ENCODE data around the gene ZER1. TPM values are rescaled to one million over a fixed set of nuclear protein-coding genes. Genes with fewer than 3 reads are reported as not detected.

The ZER1 gene
- total and polyA plus RNA-seq, 2 of the 8 experiments (the other 6 are each of a cell fraction or from before 2014, with no cell fraction given) = 20.5 to 26.6 TPM

GRCh38 chr9:128802482-128802881 lies 30.8 kb upstream of the ZER1 start:
- Histone ChIP-seq H3K4me2 (ENCODE audit: insufficient read depth in 1 of 2, low read depth in 2 of 2, low read length in 2 of 2) (no peak overlapping the region), H2AFZ (ENCODE audit: low read length) (no peak overlapping the region), H2BK120ac (replicated peaks; ENCODE audit: low read depth, low read length) (no peak overlapping the region), H4K91ac (replicated peaks; ENCODE audit: insufficient read length, low read length) (no peak overlapping the region), H4K8ac (ENCODE audit: extremely low read depth, insufficient read depth, low read length) (no peak overlapping the region), H3K56ac (replicated peaks; ENCODE audit: insufficient read length, low read depth, low read length) (no peak overlapping the region), H2BK5ac (ENCODE audit: low read depth, low read length) (no peak overlapping the region), H3K27me3 (replicated peaks in 1 of 4; ENCODE audit: control insufficient read depth in 3 of 4, extremely low read depth in 1 of 4, insufficient read depth in 3 of 4, low read length in 3 of 4) (no peaks in the 10 kb centered on the region), H3K79me2 (ENCODE audit: control insufficient read depth in 1 of 2, insufficient read depth in 2 of 2, low read length in 2 of 2) (no peaks in the 10 kb centered on the region), H3K18ac (ENCODE audit: extremely low read depth, low read length) (no peak overlapping the region), H3K79me1 (ENCODE audit: low read depth, low read length) (no peaks in the 10 kb centered on the region), H3K23me2 (ENCODE audit: low read depth, low read length) (no peaks in the 10 kb centered on the region), H3K36me3 (ENCODE audit: control insufficient read depth in 2 of 4, insufficient read depth in 4 of 4, low read length in 3 of 4) (peaks cover 4 to 21% (median 15%) of the 10 kb centered on the region in 4 experiments; a peak in 7 of 8 replicates), H3K14ac (ENCODE audit: insufficient read length) (no peak overlapping the region), H3K23ac (ENCODE audit: insufficient read length) (no peak overlapping the region), H2BK20ac (ENCODE audit: low read length) (no peak overlapping the region), H3K4me3 (ENCODE audit: extremely low read depth in 1 of 4, insufficient read depth in 2 of 4, low read depth in 3 of 4, low read length in 4 of 4) (no peak overlapping the region), H3K4ac (replicated peaks; ENCODE audit: insufficient read length, low read depth, low read length) (no peak overlapping the region), H3K27ac (ENCODE audit: low read depth, low read length) (no peak overlapping the region), H3K9me3 (ENCODE audit: insufficient read depth in 2 of 2, low read depth in 1 of 2, low read length in 1 of 2) (no peaks in the 10 kb centered on the region), H2BK15ac (ENCODE audit: low read length) (no peak overlapping the region), H3K4me1 (replicated peaks in 1 of 4; ENCODE audit: control insufficient read depth in 3 of 4, insufficient read depth in 4 of 4, low read length in 3 of 4) (no peaks in the 10 kb centered on the region), H2BK12ac (ENCODE audit: low read depth, low read length) (no peak overlapping the region), H3K9ac (replicated peaks in 1 of 4; ENCODE audit: extremely low read depth in 1 of 4, low read depth in 3 of 4, low read length in 3 of 4) (no peak overlapping the region), H4K20me1 (replicated peaks in 1 of 2; ENCODE audit: control insufficient read depth in 1 of 2, insufficient read depth in 2 of 2, low read length in 2 of 2) (peaks cover 0 to 3% of the 10 kb centered on the region in 2 experiments), H2AK5ac (ENCODE audit: low read depth, low read length) (no peak overlapping the region), H4K5ac (ENCODE audit: insufficient read length, low read depth, low read length) (no peak overlapping the region)
- POLR2A ChIA-PET (ENCODE audit: partially characterized antibody) = interaction anchor here (0.7 kb wide), 1 partner anchor 24 kb away, joined by 3 read pairs; no protein-coding TSS in a partner anchor
- DNase-seq (ENCODE audit: low read depth in 1 of 2, low spot score in 2 of 2) = no peak
- TF ChIP-seq ZNF274 (IDR thresholded peaks at IDR 0.05; ENCODE audit: borderline replicate concordance, extremely low read depth, low read length) = no peak
- CTCF ChIA-PET (ENCODE audit: partially characterized antibody) = interaction anchor here (0.6 to 1.3 kb wide), 5 partner anchors 16 to 126 kb away, joined by 3 to 4 read pairs (median 3); partner anchors contain the start of gene ENDOG
- 94% methylated on average over 4 of the region's 4 CpGs; no CpG with 5 or more reads in 1 of the 2 experiments for WGBS, 2 experiments (ENCODE audit: extremely low coverage in 1 of 2, insufficient coverage in 1 of 2, insufficient read length in 1 of 2, insufficient replicate concordance in 2 of 2, low coverage in 1 of 2, low lambda C conversion rate in 2 of 2, missing lambda C conversion rate in 1 of 2)
- no peak for FAIRE-seq
